Measurements from ENCODE around the gene ADARB2. TPM values are rescaled to one million over a fixed set of nuclear protein-coding genes. Genes with fewer than 3 reads are reported as not detected.

Gene ADARB2
- total and polyA plus RNA-seq, 2 experiments from 2014 or later = 0.13 to 0.48 TPM

- no peaks in the 10 kb centered on the region for H3K4me1 ChIP-seq (ENCODE audit: insufficient read depth)
- no peak overlapping the region for H3K27ac ChIP-seq
- TF ChIP-seq CTCF (IDR thresholded peaks at IDR 0.05; ENCODE audit: poor library complexity) (no peak), EZH2phosphoT487 (IDR thresholded peaks at IDR 0.05; ENCODE audit: low read depth, severe bottlenecking, unreplicated experiment) (no peak), EZH2 (IDR thresholded peaks at IDR 0.05; ENCODE audit: borderline replicate concordance) (no peak)
- no peaks in the 10 kb centered on the region for H4K20me1 ChIP-seq (ENCODE audit: insufficient read depth, poor library complexity, severe bottlenecking)
- H3K79me2 ChIP-seq = no peaks in the 10 kb centered on the region
- no peak overlapping the region for H3K4me2 ChIP-seq
- no peak for DNase-seq (ENCODE audit: low spot score)
- H3K4me3 ChIP-seq = no peak overlapping the region
- H3K9me2 ChIP-seq (replicated peaks; ENCODE audit: insufficient read depth) = no peaks in the 10 kb centered on the region
- 91% methylated on average over 7 of the region's 7 CpGs for WGBS (ENCODE audit: low lambda C conversion rate, missing lambda C conversion rate)
- H3K27me3 ChIP-seq = no peaks in the 10 kb centered on the region
- H2AFZ ChIP-seq = no peak overlapping the region
- H3K9me3 ChIP-seq (ENCODE audit: low read depth) = no peaks in the 10 kb centered on the region
- H3K36me3 ChIP-seq (replicated peaks; ENCODE audit: insufficient read depth, low read depth) = no peaks in the 10 kb centered on the region
Measured at GRCh38 chr10:1548596-1548995, 188.7 kb downstream of the ADARB2 start.

GRCh38 chr10:1548146-1548545 lies 189.2 kb downstream of the ADARB2 start:
- H3K36me3 ChIP-seq (replicated peaks; ENCODE audit: insufficient read depth, low read depth) = no peaks in the 10 kb centered on the region
- H3K79me2 ChIP-seq = no peaks in the 10 kb centered on the region
- no peak for TF ChIP-seq EZH2phosphoT487 (IDR thresholded peaks at IDR 0.05; ENCODE audit: low read depth, severe bottlenecking, unreplicated experiment)
- TF ChIP-seq EZH2 (IDR thresholded peaks at IDR 0.05; ENCODE audit: borderline replicate concordance) = no peak
- TF ChIP-seq CTCF (IDR thresholded peaks at IDR 0.05; ENCODE audit: poor library complexity) = no peak
- H2AFZ ChIP-seq = no peak overlapping the region
- no peaks in the 10 kb centered on the region for H3K9me2 ChIP-seq (replicated peaks; ENCODE audit: insufficient read depth)
- DNase-seq (ENCODE audit: low spot score) = no peak
- H3K4me2 ChIP-seq = no peak overlapping the region
- no peaks in the 10 kb centered on the region for H4K20me1 ChIP-seq (ENCODE audit: insufficient read depth, poor library complexity, severe bottlenecking)
- no peaks in the 10 kb centered on the region for H3K9me3 ChIP-seq (ENCODE audit: low read depth)
- WGBS (ENCODE audit: low lambda C conversion rate, missing lambda C conversion rate) = 90% methylated on average over 7 of the region's 7 CpGs
- no peak overlapping the region for H3K4me3 ChIP-seq
- no peak overlapping the region for H3K27ac ChIP-seq
- no peaks in the 10 kb centered on the region for H3K4me1 ChIP-seq (ENCODE audit: insufficient read depth)
- no peaks in the 10 kb centered on the region for H3K27me3 ChIP-seq

GRCh38 chr10:1546431-1547110 lies 190.8 kb downstream of the ADARB2 start:
- no peaks in the 10 kb centered on the region for H3K27me3 ChIP-seq
- 74% methylated on average over 18 of the region's 19 CpGs for WGBS (ENCODE audit: low lambda C conversion rate, missing lambda C conversion rate)
- no peaks in the 10 kb centered on the region for H3K9me3 ChIP-seq (ENCODE audit: low read depth)
- H3K79me2 ChIP-seq = no peaks in the 10 kb centered on the region
- H3K27ac ChIP-seq = no peak overlapping the region
- no peak for TF ChIP-seq EZH2phosphoT487 (IDR thresholded peaks at IDR 0.05; ENCODE audit: low read depth, severe bottlenecking, unreplicated experiment)
- no peak for TF ChIP-seq CTCF (IDR thresholded peaks at IDR 0.05; ENCODE audit: poor library complexity)
- no peak for TF ChIP-seq EZH2 (IDR thresholded peaks at IDR 0.05; ENCODE audit: borderline replicate concordance)
- no peaks in the 10 kb centered on the region for H4K20me1 ChIP-seq (ENCODE audit: insufficient read depth, poor library complexity, severe bottlenecking)
- no peaks in the 10 kb centered on the region for H3K36me3 ChIP-seq (replicated peaks; ENCODE audit: insufficient read depth, low read depth)
- H3K9me2 ChIP-seq (replicated peaks; ENCODE audit: insufficient read depth) = no peaks in the 10 kb centered on the region
- no peak for DNase-seq (ENCODE audit: low spot score)
- no peak overlapping the region for H3K4me3 ChIP-seq
- no peak overlapping the region for H2AFZ ChIP-seq
- H3K4me1 ChIP-seq (ENCODE audit: insufficient read depth) = no peaks in the 10 kb centered on the region
- no peak overlapping the region for H3K4me2 ChIP-seq

All from hepatocyte (in vitro differentiated cells).